SU-DHL-6 (cell line): ENCODE data around the gene DDX24.

Source experiments
- H2AFZ ChIP-seq: fragments of 200-600 bp; sonication (generic); 2 replicates; pipeline ENCODE4 v1.6.1; 2014; ENCODE audit warnings: low read depth, mild to moderate bottlenecking, moderate library complexity, mixed read lengths, antibody characterized with exemption, low read length; ENCODE audit not compliant: severe bottlenecking
- H3F3A ChIP-seq: fragments of 200-600 bp; shearing (Covaris generic); 2 replicates; pipeline ENCODE4 v1.6.0; 2016; ENCODE audit warnings: antibody characterized with exemption, mild to moderate bottlenecking; ENCODE audit not compliant: insufficient read depth
- H3K27ac ChIP-seq: fragments of 200-600 bp; sonication (generic); 2 replicates; pipeline ENCODE4 v1.5.1; 2016; ENCODE audit warnings: low read depth, mild to moderate bottlenecking, low read length, moderate library complexity, mixed read lengths
- H3K27me3 ChIP-seq: fragments of 200-600 bp; sonication (generic), shearing (Covaris generic); 2 replicates; pipeline ENCODE4 v1.6.0; 2014; ENCODE audit warnings: mild to moderate bottlenecking, low read length
- H3K36me3 ChIP-seq: fragments of 200-600 bp; sonication (generic); 2 replicates; pipeline ENCODE4 v1.6.1; 2014; ENCODE audit warnings: mild to moderate bottlenecking, low read length, mixed read lengths
- H3K4me2 ChIP-seq: fragments of 300-600, 200-600 bp; shearing (Covaris generic), sonication (generic); 2 replicates; pipeline ENCODE4 v1.6.0; 2014; ENCODE audit warnings: low read length, low read depth, mild to moderate bottlenecking; ENCODE audit not compliant: poor library complexity, severe bottlenecking
- H3K4me3 ChIP-seq: fragments of 200-600 bp; sonication (generic); 2 replicates; pipeline ENCODE4 v1.5.1; 2014; ENCODE audit warnings: antibody characterized with exemption, low read length, mild to moderate bottlenecking, mixed read lengths; ENCODE audit not compliant: insufficient read depth, poor library complexity, severe bottlenecking
- H3K79me2 ChIP-seq: fragments of 200-600 bp; sonication (generic); 2 replicates; pipeline ENCODE4 v1.6.1; 2014; ENCODE audit warnings: mild to moderate bottlenecking, low read length, moderate library complexity; ENCODE audit not compliant: insufficient read depth
- H3K9ac ChIP-seq: fragments of 200-600 bp; sonication (generic); 2 replicates; pipeline ENCODE4 v1.7.0; 2014; ENCODE audit warnings: mild to moderate bottlenecking, low read length
- H3K9me2 ChIP-seq: fragments of 200-600 bp; sonication (generic); replicated peaks from 2 replicates; pipeline ENCODE4 v1.6.1; 2014; ENCODE audit warnings: low read length; ENCODE audit not compliant: insufficient read depth
- H3K9me3 ChIP-seq: fragments of 200-600 bp; sonication (generic); 2 replicates; pipeline ENCODE4 v1.6.1; 2014; ENCODE audit warnings: low read length, mixed read lengths; ENCODE audit not compliant: insufficient read depth
- H4K20me1 ChIP-seq: fragments of 200-600 bp; sonication (generic); 2 replicates; pipeline ENCODE4 v1.6.1; 2014; ENCODE audit warnings: low read depth, mild to moderate bottlenecking, antibody characterized with exemption, low read length, moderate library complexity, mixed read lengths
- EZH2phosphoT487 ChIP-seq: fragments of 200-600 bp; sonication (generic), shearing (Covaris generic); conservative IDR thresholded peaks from 2 replicates; pipeline ENCODE4 v1.6.1; 2018; ENCODE audit warnings: mild to moderate bottlenecking, antibody characterized with exemption, low read length, moderate library complexity, mixed read lengths
- TF ChIP-seq, protein P1 (sequence below): fragments of 200-600 bp; sonication (generic); IDR thresholded peaks from one replicate; pipeline ENCODE4 v1.5.1; 2017; ENCODE audit warnings: antibody characterized with exemption, mild to moderate bottlenecking, low read length, moderate library complexity; ENCODE audit not compliant: insufficient read depth, poor library complexity, severe bottlenecking

DDX24 gene

DNA sequence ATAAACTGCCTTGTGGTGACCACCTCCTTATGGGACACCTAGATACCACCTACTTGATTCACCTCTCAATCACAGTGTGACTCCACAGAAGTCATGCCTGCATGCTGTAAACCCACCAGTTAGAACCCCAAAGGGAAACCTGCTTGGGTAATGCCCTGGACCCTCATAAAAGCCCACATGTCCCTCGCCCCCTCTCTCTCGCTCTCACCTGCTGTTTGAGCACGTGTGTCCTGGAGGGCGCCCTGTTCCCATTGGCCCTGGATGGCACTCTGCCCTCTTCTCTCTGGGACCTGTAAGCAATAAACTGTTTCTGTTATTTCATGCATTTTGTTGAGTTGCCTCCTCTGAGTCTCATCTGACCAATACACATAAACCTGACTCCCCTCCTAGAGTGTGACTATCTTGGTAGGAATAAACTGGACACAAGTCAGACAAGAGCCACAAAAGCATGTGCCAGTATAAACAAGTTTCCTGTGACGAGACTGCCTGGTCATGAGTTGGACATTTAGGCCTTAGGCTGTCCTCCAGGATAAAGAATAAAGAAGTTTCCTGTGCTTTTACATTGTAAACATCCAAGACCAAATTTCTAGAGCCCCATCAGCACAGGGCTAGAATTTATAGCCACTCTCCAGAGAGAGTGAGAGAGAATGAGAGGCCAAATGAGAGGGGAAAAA is 39.8 kb upstream of the DDX24 start:
- Histone ChIP-seq H3K9ac (no peak overlapping the region), H3K9me2 (no peaks in the 10 kb centered on the region), H3F3A (no peaks in the 10 kb centered on the region), H3K4me3 (no peak overlapping the region), H3K9me3 (0 out of 2 replicates have a peak, but pooled peaks cover 5% of the 10 kb centered on the region), H2AFZ (no peak overlapping the region), H3K4me2 (no peak overlapping the region), H3K27ac (no peak overlapping the region), H4K20me1 (no peaks in the 10 kb centered on the region), H3K79me2 (no peaks in the 10 kb centered on the region), H3K36me3 (no peaks in the 10 kb centered on the region), H3K27me3 (no peaks in the 10 kb centered on the region)
- TF ChIP-seq, protein P1, sequence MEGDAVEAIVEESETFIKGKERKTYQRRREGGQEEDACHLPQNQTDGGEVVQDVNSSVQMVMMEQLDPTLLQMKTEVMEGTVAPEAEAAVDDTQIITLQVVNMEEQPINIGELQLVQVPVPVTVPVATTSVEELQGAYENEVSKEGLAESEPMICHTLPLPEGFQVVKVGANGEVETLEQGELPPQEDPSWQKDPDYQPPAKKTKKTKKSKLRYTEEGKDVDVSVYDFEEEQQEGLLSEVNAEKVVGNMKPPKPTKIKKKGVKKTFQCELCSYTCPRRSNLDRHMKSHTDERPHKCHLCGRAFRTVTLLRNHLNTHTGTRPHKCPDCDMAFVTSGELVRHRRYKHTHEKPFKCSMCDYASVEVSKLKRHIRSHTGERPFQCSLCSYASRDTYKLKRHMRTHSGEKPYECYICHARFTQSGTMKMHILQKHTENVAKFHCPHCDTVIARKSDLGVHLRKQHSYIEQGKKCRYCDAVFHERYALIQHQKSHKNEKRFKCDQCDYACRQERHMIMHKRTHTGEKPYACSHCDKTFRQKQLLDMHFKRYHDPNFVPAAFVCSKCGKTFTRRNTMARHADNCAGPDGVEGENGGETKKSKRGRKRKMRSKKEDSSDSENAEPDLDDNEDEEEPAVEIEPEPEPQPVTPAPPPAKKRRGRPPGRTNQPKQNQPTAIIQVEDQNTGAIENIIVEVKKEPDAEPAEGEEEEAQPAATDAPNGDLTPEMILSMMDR: no peak
- TF ChIP-seq EZH2phosphoT487: no peak

DNA sequence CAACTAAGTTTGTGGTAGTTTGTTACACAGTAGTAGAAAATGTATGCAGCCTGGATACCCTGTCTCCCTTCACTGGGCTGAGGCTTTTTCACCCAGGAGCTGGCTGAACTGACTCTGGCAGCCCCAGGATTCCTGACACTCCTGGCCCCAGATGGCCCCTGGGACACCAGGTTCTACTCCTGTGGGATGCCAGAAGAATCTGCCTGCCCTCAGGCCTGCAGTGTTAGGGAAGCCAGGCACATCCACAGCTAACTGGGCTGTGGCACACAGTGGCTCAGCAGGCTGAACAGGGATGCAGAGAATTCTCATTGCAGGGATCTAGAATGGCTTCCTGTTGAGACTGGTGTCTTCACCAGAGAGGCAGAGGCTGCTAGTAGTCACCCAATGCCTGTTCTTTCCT is 38.1 kb upstream of the DDX24 start:
- TF ChIP-seq, protein P1: no peak
- no peak for TF ChIP-seq EZH2phosphoT487
- Histone ChIP-seq H3K27me3 (no peaks in the 10 kb centered on the region), H3K9me2 (no peaks in the 10 kb centered on the region), H3K79me2 (no peaks in the 10 kb centered on the region), H3K9ac (no peak overlapping the region), H2AFZ (no peak overlapping the region), H3K27ac (no peak overlapping the region), H3K9me3 (0 out of 2 replicates have a peak, but pooled peaks cover 5% of the 10 kb centered on the region), H3K36me3 (no peaks in the 10 kb centered on the region), H3F3A (no peaks in the 10 kb centered on the region), H3K4me2 (no peak overlapping the region), H4K20me1 (no peaks in the 10 kb centered on the region), H3K4me3 (no peak overlapping the region)

DNA sequence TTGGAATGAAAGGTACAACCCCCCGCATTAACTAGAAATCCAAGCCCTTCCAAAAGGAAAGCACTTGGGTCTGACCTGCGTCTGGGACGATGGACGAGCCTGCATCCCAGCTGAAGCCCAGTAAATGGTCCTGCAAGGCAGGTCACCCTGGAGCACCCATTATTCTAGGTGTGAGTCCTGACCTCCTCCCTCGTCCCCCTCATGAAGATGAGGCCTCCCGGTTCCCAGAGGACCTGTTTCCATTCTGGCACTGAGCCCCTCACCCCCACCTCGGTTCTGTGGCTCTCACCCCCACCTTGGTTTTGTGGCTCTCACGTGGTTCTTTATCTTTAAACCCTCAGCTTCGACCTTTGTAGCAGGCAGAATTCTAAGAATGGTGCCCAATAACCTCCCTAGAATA is 36.9 kb upstream of the DDX24 start:
- Histone ChIP-seq H3K9ac (no peak overlapping the region), H3K27ac (no peak overlapping the region), H2AFZ (no peak overlapping the region), H3K9me3 (0 out of 2 replicates have a peak, but pooled peaks cover 5% of the 10 kb centered on the region), H3K36me3 (no peaks in the 10 kb centered on the region), H3K4me2 (no peak overlapping the region), H3K79me2 (no peaks in the 10 kb centered on the region), H3K9me2 (no peaks in the 10 kb centered on the region), H4K20me1 (no peaks in the 10 kb centered on the region), H3K4me3 (no peak overlapping the region), H3F3A (no peaks in the 10 kb centered on the region), H3K27me3 (no peaks in the 10 kb centered on the region)
- no peak for TF ChIP-seq EZH2phosphoT487
- TF ChIP-seq, protein P1: no peak
